GM21825 (cell line): Measurements from ENCODE around the gene FCER1G.

ENCODE experiments used
- ATAC-seq: cut with Tn5 transposase; IDR thresholded peaks from one replicate; pipeline ENCODE4 v1.9.1; 2021; ENCODE audit warnings: mild to moderate bottlenecking, moderate library complexity; ENCODE audit not compliant: unreplicated experiment

The FCER1G gene

GRCh38 chr1:161215076-161215475, at the start of gene FCER1G:
TSS of gene FCER1G (plus strand) at chr1:161215295. CDS start at chr1:161215322, 27 bp downstream.
- ATAC-seq: no peak

GRCh38 chr1:161165742-161166668, 49.1 kb upstream of the FCER1G start, which contains the start of gene PPOX:
TSS of gene PPOX (plus strand) at chr1:161166426. CDS start at chr1:161166848, 422 bp downstream.
- peak; percentile 89 for ATAC-seq

GRCh38 chr1:161166669-161167548, 48.2 kb upstream of the FCER1G start:
- ATAC-seq: peak; percentile 3

GRCh38 chr1:161168906-161169305, 46.2 kb upstream of the FCER1G start:
- no peak for ATAC-seq

GRCh38 chr1:161171191-161171590, 43.9 kb upstream of the FCER1G start:
- no peak for ATAC-seq

- no peak for ATAC-seq
Measured at GRCh38 chr1:161171696-161172095, 43.4 kb upstream of the FCER1G start.

- no peak for ATAC-seq
Measured at GRCh38 chr1:161172349-161172748, 42.7 kb upstream of the FCER1G start.

- no peak for ATAC-seq
Measured at GRCh38 chr1:161172776-161173376, 42.2 kb upstream of the FCER1G start.

GRCh38 chr1:161173711-161174110, 41.4 kb upstream of the FCER1G start:
- no peak for ATAC-seq

GRCh38 chr1:161174911-161175310, 40.2 kb upstream of the FCER1G start:
- no peak for ATAC-seq

- no peak for ATAC-seq
Measured at GRCh38 chr1:161175771-161176453, 39.2 kb upstream of the FCER1G start.

GRCh38 chr1:161176468-161177111, 38.5 kb upstream of the FCER1G start:
- ATAC-seq: no peak

GRCh38 chr1:161177112-161177935, 37.8 kb upstream of the FCER1G start, which contains the start of gene B4GALT3:
TSS of gene B4GALT3 (minus strand) at chr1:161177507. CDS start at chr1:161176060, 1,447 bp downstream.
- peak; percentile 77 for ATAC-seq

- ATAC-seq: no peak
Measured at GRCh38 chr1:161177936-161178244, 37.2 kb upstream of the FCER1G start.

GRCh38 chr1:161179698-161180097, 35.4 kb upstream of the FCER1G start:
- ATAC-seq: no peak

GRCh38 chr1:161180639-161181038, 34.5 kb upstream of the FCER1G start:
- ATAC-seq: no peak

- ATAC-seq: peak; percentile 48
Measured at GRCh38 chr1:161182214-161182613, 32.9 kb upstream of the FCER1G start.

- ATAC-seq: peak; percentile 60
Measured at GRCh38 chr1:161185282-161185682, 29.8 kb upstream of the FCER1G start.

GRCh38 chr1:161185732-161186311, 29.3 kb upstream of the FCER1G start:
- ATAC-seq: peak; percentile 26
